WTC11 (cell line): Measurements from ENCODE around the gene ALG6.

Source experiments
- E2F1 ChIP-seq: sonication (generic); formaldehyde crosslinking; IDR thresholded peaks from 2 replicates; pipeline ENCODE4 v1.8.0; 2022; ENCODE audit warnings: mild to moderate bottlenecking, missing genetic modification reagents
- E2F4 ChIP-seq: sonication (generic); formaldehyde crosslinking; IDR thresholded peaks from 2 replicates; pipeline ENCODE4 v1.8.1; 2022; ENCODE audit warnings: low read depth, mild to moderate bottlenecking, moderate library complexity, missing genetic modification reagents, borderline replicate concordance
- HMGXB4 ChIP-seq: sonication (generic); formaldehyde crosslinking; IDR thresholded peaks from 2 replicates; pipeline ENCODE4 v1.8.1; 2023; ENCODE audit warnings: mild to moderate bottlenecking, moderate library complexity, missing genetic modification reagents
- KAT7 ChIP-seq: sonication (generic); formaldehyde crosslinking; IDR thresholded peaks from 2 replicates; pipeline ENCODE4 v1.8.1; 2023; ENCODE audit warnings: missing genetic modification reagents, mild to moderate bottlenecking, borderline replicate concordance
- RELA ChIP-seq: sonication (generic); formaldehyde crosslinking; IDR thresholded peaks from 2 replicates; pipeline ENCODE4 v1.8.1; 2022; ENCODE audit warnings: missing genetic modification reagents, mild to moderate bottlenecking, borderline replicate concordance
- ZBTB21 ChIP-seq: sonication (generic); formaldehyde crosslinking; IDR thresholded peaks from 2 replicates; pipeline ENCODE4 v1.8.1; 2023; ENCODE audit warnings: mild to moderate bottlenecking, missing genetic modification reagents, borderline replicate concordance
- ZNF138 ChIP-seq: sonication (generic); formaldehyde crosslinking; conservative IDR thresholded peaks from 2 replicates; pipeline ENCODE4 v1.8.1; 2022; ENCODE audit warnings: mild to moderate bottlenecking, moderate library complexity, missing genetic modification reagents
- ZNF396 ChIP-seq: fragments of 250-450 bp; sonication (Bioruptor Pico); IDR thresholded peaks from 2 replicates; pipeline ENCODE4 v1.8.0; 2021; ENCODE audit warnings: mild to moderate bottlenecking, moderate library complexity, borderline replicate concordance
- TF ChIP-seq, protein P1 (sequence below): fragments of 200-600 bp; IDR thresholded peaks from 2 replicates; pipeline ENCODE4 v1.8.0; 2022; ENCODE audit warnings: antibody characterized with exemption
- TF ChIP-seq, protein P2 (sequence below): sonication (generic); formaldehyde crosslinking; conservative IDR thresholded peaks from 2 replicates; pipeline ENCODE4 v1.8.1; 2023; ENCODE audit warnings: mild to moderate bottlenecking, low read depth, missing genetic modification reagents, moderate library complexity
- TF ChIP-seq, protein P3 (sequence below): sonication (generic); formaldehyde crosslinking; IDR thresholded peaks from 2 replicates; pipeline ENCODE4 v1.8.1; 2023; ENCODE audit warnings: mild to moderate bottlenecking, missing genetic modification reagents, moderate library complexity
- TF ChIP-seq, protein P4 (sequence below): sonication (generic); formaldehyde crosslinking; IDR thresholded peaks from 2 replicates; pipeline ENCODE4 v1.8.1; 2022; ENCODE audit warnings: missing genetic modification reagents, borderline replicate concordance

- TF ChIP-seq KAT7 (CRISPR knock-in tag) (no peak), E2F1 (no peak), HMGXB4 (CRISPR knock-in tag) (no peak), RELA (CRISPR knock-in tag) (no peak), ZNF396 (CRISPR knock-in tag) (no peak), E2F4 (no peak), ZNF138 (CRISPR knock-in tag) (no peak), ZBTB21 (CRISPR knock-in tag) (no peak)
- TF ChIP-seq, protein P1, sequence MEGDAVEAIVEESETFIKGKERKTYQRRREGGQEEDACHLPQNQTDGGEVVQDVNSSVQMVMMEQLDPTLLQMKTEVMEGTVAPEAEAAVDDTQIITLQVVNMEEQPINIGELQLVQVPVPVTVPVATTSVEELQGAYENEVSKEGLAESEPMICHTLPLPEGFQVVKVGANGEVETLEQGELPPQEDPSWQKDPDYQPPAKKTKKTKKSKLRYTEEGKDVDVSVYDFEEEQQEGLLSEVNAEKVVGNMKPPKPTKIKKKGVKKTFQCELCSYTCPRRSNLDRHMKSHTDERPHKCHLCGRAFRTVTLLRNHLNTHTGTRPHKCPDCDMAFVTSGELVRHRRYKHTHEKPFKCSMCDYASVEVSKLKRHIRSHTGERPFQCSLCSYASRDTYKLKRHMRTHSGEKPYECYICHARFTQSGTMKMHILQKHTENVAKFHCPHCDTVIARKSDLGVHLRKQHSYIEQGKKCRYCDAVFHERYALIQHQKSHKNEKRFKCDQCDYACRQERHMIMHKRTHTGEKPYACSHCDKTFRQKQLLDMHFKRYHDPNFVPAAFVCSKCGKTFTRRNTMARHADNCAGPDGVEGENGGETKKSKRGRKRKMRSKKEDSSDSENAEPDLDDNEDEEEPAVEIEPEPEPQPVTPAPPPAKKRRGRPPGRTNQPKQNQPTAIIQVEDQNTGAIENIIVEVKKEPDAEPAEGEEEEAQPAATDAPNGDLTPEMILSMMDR: no peak
- TF ChIP-seq, protein P2, sequence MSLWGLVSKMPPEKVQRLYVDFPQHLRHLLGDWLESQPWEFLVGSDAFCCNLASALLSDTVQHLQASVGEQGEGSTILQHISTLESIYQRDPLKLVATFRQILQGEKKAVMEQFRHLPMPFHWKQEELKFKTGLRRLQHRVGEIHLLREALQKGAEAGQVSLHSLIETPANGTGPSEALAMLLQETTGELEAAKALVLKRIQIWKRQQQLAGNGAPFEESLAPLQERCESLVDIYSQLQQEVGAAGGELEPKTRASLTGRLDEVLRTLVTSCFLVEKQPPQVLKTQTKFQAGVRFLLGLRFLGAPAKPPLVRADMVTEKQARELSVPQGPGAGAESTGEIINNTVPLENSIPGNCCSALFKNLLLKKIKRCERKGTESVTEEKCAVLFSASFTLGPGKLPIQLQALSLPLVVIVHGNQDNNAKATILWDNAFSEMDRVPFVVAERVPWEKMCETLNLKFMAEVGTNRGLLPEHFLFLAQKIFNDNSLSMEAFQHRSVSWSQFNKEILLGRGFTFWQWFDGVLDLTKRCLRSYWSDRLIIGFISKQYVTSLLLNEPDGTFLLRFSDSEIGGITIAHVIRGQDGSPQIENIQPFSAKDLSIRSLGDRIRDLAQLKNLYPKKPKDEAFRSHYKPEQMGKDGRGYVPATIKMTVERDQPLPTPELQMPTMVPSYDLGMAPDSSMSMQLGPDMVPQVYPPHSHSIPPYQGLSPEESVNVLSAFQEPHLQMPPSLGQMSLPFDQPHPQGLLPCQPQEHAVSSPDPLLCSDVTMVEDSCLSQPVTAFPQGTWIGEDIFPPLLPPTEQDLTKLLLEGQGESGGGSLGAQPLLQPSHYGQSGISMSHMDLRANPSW (CRISPR knock-in tag): no peak
- TF ChIP-seq, protein P3, sequence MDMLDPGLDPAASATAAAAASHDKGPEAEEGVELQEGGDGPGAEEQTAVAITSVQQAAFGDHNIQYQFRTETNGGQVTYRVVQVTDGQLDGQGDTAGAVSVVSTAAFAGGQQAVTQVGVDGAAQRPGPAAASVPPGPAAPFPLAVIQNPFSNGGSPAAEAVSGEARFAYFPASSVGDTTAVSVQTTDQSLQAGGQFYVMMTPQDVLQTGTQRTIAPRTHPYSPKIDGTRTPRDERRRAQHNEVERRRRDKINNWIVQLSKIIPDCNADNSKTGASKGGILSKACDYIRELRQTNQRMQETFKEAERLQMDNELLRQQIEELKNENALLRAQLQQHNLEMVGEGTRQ (CRISPR knock-in tag): no peak
- TF ChIP-seq, protein P4, sequence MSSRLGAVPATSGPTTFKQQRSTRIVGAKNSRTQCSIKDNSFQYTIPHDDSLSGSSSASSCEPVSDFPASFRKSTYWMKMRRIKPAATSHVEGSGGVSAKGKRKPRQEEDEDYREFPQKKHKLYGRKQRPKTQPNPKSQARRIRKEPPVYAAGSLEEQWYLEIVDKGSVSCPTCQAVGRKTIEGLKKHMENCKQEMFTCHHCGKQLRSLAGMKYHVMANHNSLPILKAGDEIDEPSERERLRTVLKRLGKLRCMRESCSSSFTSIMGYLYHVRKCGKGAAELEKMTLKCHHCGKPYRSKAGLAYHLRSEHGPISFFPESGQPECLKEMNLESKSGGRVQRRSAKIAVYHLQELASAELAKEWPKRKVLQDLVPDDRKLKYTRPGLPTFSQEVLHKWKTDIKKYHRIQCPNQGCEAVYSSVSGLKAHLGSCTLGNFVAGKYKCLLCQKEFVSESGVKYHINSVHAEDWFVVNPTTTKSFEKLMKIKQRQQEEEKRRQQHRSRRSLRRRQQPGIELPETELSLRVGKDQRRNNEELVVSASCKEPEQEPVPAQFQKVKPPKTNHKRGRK (CRISPR knock-in tag): no peak
These were observed 39.3 kb upstream of the ALG6 start for GRCh38 chr1:63328122-63328521.
